CD4-positive, alpha-beta T cell treated with Interleukin-6 for 4 hours (primary cell): ENCODE data around the gene ARRB2.

ENCODE experiments used
- DNase-seq: peaks from one replicate; pipeline ENCODE4 v3.0.0-alpha.2; 2020; ENCODE audit warnings: mixed read lengths

The ARRB2 gene

DNA sequence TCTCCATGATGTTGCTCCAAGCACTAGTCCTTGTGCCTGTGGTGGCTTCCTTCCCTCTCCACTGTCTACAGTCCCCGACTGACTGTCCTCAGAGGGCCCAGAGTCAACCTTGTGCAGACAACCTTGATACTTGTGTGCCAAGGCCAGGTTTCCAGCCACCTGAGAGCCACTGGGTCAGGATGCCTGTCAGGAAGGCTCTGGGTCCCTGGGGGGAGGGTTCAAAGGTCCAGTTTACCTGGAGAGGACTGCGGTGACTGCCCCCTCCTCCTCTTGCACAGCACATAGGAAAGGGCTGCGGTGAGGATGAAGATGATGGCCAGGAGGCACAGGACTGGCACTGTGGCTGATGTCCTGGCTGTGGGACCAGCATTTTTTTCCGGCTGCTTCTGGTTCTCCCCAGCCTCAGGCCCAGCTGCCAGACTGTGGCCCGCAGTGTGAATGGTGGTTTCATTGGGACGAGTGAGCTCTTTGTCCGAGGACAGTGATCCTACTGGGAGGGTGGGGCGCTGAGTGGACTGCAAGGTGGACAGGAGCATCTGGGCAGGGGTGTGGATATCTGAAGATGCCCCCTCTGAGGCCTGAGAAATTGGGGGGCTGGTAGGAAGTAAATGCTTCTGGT is 24.5 kb downstream of the ARRB2 start:
- no peak for DNase-seq

DNA sequence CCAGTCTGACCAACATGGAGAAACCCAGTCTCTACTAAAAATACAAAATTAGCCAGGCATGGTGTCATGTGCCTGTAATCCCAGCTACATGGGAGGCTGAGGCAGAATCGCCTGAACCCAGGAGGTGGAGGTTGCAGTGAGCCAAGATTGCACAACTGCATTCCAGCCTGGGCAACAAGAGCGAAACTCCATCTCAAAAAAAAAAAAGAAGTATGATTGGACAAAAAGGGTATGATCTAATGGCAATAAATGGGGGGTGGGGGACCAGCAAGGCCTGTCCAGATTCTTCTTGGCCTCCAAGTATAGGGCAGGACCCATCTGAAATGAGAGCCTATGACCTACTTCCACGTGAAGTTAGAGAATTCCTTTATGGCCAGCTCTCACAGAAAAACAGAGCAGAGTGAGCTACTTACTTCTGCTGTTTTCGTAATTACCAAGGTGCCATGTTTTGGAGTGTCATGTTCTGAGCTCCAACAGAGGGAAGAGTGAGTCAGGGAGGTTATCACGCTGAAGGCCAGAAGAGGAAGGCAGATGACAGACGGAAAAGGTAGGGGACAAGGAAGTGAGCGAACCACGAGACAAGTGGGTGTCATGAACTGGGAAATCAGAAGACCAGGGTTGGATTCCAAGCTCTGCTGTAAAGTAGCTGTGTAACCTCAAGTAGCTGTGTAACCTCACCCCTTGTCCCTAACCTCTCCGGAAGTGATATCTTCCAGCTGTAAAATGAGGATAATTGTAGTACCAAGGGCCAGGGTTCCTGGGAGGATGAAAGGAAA is 25.6 kb downstream of the ARRB2 start:
- no peak for DNase-seq

DNA sequence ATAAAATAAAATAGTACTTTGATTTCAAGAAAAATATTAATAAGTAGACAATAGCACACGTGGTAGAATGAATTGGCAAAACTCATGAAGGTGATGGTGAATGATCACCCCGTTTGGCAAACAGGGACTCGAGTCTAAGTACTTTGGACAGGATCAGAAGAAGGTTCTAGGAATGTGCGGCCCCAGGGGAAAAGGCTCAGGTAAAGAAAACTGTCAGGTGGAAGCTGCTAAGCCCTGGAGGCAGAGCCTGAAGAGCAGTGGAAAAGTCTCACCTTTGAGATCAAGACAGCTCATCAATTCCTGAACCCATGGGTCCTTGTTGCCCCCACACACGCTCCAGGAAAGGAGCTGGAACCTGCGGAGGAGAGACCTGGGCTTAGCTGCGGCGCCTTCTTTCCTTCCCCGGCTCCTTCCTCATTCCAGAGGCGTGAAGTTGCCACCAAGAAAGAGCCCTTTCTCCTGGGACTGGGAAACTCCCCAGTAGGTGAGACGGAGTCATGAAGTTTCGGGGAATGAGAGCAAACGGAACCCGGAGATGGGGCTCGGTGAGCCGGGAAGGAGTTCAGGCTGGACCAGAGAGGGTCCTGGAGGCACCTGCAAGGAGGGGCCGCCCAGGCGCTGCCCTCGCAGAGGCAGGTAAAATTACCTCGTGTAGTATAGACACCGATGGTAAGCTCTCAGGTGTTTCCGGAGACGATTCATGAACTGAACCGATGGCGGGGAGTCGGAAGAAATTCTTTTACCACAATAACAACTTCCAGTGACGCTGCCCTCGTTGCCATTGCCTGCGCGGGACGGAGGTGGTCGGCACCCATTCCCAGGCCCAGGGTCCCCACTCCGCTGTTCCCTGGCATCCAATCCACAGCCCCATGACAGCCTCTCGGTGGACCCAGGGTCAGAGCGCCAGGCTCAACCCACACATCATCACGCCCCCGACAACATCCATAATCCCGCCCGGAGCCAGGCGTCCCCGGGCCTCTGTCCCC is 28.0 kb downstream of the ARRB2 start:
- DNase-seq = peak; percentile 52

DNA sequence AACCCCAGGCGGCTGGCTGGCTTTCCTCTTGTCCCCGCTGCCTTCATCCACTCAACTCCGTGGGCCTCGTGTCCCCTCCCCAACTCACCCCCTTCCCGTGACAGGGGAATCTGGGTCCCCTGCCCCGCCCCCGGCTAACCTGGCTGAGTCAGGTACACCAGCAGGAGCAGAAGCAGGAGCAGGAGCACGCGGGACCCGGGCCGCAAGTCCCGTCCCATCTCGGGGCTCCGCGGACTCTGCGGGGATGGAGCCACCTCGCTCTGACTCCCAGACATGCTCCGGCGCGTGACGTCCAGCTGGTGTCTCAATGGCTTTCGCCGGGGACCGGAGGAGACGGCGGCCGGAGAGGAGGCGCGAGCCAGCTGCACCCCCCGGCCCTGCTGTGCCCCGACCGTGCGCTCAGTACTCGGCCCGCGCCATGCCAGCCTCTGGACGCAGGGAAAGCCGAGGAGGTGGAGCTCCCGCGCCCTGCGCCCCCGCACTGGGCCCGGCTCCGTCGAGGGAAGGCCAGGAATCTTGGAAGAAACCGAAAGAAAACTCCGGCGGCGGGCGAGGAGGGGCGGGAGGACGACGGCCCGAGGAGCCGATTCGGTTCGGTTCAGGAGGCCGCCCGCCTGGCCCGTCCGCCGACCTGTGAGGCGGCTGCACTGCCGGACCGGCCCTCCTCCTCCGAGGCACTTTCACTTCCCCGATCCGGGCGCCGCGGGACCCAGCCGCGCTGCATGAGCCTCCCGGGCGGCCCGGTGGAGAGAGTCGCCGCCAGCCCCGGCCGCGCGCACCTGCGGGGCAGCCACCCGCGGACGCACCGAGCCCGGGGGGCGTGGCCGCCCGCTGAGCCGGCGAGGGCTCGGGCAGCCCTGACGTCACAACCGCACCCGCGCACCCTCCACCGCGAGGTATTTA is 28.9 kb downstream of the ARRB2 start, which contains the start of the genes CXCL16 and ZMYND15:
Gene CXCL16 (minus strand): TSS at position 807 of the 903 bp plus-strand sequence. CDS start 589 bp downstream, at position 218.
Gene ZMYND15 (plus strand): TSS at position 712 of the 903 bp plus-strand sequence. CDS start 716 bp downstream, outside the sequence.
- DNase-seq = peak; percentile 74

DNA sequence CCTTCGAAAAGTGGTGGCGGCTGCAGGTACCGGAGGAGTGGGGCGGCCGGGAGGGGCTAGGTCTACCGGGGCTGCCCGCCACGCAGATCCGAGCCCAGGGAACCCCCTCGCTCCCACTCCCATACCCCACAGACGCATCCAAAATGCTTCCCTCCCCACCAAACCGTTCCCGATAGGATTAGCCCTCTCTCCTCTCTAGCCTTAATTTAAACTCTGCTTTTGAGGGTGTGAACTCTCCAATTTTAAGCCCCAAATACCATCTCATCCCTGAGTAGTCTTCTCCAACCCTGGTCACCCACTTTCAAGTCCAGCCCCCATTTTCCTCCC is 29.6 kb downstream of the ARRB2 start:
- DNase-seq = no peak

DNA sequence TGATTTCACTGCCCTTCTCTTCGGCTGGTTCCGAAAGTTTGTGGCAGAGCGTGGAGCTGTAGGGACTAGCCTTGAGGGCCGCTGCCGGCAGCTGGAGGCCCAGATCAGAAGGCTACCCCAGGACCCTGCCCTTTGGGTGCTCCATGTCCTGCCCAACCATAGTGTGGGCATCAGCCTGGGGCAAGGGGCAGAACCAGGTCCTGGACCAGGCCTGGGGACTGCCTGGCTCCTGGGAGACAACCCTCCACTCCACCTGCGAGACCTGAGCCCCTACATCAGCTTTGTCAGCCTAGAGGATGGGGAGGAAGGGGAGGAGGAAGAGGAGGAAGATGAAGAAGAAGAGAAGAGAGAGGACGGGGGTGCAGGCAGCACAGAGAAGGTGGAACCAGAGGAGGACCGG is 30.2 kb downstream of the ARRB2 start:
- no peak for DNase-seq

DNA sequence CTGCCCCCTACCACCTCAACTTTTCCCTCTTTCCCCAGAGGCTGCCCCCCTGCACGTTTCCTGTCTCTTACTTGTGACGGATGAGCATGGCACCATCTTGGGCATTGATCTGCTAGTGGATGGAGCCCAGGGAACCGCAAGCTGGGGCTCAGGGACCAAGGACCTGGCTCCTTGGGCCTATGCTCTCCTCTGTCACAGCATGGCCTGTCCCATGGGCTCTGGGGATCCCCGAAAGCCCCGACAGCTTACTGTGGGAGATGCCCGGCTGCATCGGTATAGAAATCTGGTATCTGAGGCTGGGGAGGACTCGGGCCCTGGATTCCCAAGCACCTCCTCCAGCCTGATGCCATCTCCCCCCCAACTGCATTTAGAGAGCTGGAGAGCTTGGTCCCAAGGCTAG is 31.1 kb downstream of the ARRB2 start:
- no peak for DNase-seq

DNA sequence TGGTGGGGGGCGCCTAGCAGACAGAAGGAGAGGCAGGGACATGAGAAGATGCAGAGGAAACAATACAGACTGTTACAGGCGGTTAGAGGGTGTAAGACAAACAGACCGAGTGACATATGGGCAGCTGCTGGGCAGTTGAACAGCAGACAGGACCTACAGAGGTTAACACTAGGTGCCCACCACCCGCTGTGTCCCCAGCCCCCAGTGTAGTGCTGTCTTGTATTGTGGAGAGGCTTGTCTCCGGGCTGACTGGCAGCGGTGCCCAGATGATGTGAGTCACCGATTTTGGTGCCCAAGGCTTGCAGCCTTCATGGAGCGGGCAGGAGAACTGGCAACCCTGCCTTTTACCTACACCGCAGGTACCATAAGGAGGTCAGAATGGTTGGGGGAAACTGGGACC is 31.7 kb downstream of the ARRB2 start:
- no peak for DNase-seq

DNA sequence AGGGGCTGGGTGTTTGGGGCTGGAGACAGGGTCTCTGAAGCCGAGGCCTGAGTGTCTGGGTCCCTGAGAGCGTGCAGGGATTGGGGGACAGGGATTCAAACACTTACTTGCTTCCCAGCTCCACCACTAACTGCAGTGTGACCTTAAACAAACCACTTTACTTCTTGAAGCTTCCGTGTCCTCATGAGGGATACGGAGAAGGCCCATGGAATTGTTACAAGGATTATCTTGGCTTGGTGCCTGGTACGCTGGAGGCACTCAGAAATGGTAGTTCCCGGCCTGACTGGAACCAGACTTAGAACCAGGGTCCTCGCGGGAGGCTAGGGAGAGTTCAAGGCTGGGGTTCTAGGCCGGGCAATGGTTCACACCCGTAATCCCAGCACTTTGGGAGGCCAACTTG is 32.2 kb downstream of the ARRB2 start:
- no peak for DNase-seq

DNA sequence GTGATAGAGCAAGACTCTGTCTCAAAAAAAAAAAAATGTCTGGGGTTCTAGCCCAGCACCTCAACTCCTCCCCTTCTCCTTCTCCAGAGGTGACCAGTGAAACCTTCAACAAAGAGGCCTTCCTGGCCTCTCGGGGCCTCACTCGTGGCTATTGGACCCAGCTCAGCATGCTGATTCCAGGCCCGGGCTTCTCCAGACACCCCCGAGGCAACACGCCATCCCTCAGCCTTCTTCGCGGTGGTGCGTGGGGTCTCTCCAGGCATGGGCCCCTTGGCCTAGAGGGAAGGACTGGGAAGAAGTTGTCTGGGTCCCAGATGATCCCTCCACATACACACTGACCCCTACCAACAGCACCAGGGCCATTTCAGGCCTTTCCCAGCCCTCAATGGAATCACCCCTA is 32.8 kb downstream of the ARRB2 start:
- DNase-seq = no peak

DNA sequence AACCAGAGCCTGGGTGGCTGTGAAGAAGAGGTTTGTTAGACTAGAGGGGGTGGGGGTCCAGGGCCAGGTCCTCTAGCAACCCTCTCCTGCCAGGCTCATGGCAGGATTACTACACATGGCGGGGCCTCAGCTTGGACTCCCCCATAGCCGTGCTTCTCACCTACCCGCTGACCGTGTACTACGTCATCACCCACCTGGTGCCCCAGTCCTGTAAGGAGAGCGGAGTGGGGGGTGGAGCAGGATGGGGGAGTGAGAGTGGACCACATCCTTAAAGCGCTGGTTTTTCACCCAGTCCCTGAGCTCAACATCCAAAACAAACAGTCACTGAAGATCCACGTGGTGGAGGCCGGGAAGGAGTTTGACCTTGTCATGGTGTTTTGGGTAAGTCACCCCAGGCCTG is 33.5 kb downstream of the ARRB2 start:
- no peak for DNase-seq

DNA sequence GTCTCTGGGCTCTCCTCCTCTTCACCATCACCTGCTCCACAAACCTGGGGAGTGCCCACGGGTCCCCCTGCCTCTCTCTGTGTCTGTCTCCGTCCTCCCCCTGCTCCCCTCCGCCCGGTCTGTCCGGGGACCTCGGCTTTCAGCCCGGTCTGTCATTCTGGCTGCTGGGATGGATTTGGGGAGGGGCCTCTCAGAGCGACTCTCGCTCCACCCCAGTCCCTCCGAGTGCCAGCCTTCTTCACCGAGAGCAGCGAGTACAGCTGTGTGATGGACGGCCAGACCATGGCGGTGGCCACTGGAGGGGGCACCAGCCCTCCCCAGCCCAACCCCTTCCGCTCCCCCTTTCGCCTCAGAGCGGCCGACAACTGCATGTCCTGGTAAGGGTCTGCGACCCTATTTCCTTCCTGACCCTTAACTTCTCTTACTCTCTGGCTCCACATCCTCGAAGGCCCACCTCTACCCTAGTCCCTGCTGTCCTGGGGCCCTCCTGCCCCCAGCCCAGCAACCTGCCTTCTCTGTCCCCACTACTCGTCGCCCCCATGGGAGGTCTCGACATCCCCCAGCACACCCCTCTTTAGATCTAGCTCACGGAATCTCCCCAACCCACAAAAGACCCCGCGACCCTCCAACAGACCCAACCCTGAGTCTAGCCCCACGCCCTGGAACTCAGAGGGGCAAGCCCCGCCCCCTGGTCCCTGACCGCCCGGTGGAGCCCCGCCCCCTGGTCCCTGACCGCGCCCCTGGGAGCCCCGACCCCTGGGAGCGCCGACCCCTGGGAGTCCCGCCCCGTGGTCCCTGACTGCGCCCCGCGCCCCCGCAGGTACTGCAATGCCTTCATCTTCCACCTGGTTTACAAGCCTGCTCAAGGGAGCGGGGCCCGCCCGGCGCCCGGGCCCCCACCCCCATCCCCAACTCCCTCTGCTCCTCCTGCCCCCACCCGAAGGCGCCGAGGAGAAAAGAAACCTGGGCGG is 34.9 kb downstream of the ARRB2 start:
- DNase-seq = no peak

DNA sequence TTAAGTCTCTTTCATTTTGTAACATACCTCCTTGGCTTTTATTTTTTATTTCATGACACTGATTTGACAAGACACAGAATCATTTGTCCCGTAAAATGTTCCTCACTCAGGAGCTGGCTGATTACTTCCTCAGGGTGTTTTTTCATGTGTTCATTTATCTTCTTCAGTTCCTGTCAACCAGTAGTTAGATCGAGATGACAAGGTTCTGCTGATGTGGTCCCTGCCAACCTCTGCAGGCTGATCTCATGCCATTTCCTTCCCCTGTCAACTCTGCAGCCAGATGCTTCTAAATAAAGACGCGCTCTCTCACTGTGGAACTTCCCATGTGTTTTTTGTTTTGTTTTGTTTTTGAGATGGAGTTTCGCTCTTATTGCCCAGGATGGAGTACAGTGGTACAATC is 37.4 kb downstream of the ARRB2 start:
- peak; percentile 61 for DNase-seq

DNA sequence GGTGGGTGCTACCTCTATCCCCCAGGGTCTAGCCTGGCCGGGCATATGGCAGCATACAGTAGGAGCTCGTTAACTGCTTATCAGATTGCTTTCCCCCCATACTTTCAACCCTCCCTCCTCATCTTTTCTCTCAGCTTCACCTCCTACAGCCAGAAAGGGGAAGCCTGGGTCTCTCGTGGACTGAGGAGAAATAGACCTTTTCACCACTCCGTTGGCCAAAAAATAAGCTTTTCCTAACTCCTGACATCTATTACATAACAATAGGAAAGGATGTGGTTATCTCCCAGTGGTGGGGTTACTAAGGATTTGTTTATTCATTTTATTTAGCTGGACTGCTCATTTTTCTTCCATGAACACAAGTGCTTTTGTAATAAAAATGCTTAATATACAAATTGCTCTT is 38.3 kb downstream of the ARRB2 start:
- DNase-seq = no peak

DNA sequence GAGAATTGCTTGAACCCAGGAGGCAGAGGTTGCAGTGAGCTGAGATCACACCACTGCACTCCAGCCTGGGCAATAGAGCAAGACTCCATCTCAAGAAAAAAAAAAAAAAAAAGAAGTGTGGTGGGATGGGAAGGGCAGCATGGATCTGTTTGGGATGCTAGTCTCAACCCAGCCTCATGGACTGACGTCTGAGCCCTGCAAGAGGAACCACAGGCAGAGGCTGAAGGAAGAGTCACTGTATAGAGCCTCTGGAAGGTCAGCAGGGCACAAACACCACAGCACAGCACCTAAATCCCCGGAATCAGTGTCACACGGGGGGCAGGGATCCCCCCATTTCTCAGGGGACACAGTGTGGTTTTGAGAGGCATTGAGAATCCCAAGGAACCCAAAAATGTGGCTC is 40.2 kb downstream of the ARRB2 start:
- DNase-seq = no peak

DNA sequence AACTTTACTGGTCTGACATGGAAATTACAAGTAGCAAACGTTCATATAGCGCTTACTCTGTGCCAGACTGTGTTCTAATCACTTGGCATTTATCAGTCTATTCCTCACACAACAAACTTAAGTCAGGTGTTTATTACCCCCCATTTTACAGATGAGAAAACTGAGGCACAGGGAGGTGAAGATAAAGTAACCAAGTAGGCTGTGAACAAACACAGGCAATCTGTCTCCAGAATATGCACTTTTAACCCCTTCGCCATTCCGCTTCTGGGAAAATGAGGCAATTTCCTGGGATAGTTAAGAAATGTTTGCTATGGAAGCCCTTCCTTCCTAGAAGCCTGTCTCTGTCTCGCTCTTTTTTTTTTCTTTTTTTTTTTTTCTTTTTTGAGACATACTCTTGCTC is 41.5 kb downstream of the ARRB2 start:
- DNase-seq = no peak

DNA sequence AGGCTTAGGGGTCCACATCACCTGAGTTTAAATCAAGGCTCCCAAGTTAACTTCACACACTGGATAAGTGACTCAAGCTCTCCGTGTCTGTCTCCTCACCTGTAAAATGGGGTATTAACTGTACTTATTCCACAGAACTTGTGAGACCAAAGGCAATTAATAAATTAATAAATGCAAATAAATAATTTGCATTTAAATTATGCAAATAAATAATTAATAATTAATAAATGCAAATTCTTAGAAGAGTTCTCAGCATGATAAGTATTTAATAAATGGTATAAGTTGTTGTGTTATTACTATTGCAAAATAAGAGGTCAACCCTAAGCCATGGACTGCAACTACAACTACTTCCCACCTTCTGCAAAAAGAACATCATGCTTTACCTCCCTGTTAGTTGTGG is 43.0 kb downstream of the ARRB2 start:
- DNase-seq = no peak

DNA sequence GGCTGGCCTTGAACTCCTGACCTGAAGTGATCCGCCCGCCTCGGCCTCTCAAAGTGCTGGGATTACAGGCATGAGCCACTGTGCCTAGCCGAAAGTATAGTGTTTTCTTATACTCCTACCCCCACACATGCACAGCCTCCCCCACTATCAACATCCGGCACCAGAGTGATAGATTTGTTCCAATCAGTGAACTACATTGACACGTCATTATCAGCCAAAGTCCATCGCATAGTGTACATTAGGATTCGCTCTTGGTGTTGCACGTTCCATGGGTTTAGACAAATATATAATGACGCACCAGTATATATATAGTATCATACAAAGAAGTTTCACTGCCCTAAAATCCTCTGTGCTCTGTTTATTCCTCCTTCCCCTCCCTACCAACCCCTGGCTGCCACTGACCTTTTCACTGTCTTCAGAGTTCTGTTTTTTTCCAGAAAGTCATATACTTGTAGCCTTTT is 49.4 kb downstream of the ARRB2 start:
- DNase-seq = no peak

DNA sequence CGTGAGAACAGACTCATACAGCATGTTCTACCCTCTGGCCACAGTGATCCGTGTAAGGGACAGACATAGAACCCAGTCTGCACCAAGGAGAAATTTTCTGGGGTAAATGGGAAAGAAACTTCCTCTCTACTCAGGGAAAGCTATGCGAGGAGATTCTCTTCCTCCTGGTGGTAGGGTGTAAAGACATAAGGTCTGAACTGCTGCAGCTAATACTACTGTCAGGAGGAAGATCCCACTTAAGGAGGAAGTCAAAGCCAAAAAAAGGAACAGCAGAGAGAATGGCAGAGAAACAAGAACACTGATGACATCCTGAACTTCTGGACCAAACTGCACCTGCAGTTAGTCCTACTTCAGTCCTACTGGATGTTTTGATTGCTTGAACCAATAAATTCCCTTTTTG is 54.2 kb downstream of the ARRB2 start:
- DNase-seq = no peak

DNA sequence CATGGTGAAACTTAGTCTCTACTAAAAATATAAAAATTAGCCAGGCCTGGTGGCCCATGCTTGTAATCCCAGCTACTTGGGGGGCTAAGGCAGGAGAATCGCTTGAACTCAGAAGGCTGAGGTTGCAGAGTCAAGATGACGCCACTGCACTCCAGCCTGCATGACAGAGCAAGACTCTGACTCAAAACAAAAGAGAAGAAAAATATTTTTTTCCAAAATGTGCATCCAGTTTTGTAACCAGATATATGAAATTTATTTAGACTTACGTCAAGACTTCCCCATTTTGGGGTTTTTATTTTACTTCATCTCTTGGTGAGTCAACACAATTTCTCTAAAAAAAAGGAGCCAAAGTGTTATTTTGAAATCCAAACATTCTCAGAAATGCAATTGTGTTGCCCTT is 55.8 kb downstream of the ARRB2 start:
- no peak for DNase-seq

DNA sequence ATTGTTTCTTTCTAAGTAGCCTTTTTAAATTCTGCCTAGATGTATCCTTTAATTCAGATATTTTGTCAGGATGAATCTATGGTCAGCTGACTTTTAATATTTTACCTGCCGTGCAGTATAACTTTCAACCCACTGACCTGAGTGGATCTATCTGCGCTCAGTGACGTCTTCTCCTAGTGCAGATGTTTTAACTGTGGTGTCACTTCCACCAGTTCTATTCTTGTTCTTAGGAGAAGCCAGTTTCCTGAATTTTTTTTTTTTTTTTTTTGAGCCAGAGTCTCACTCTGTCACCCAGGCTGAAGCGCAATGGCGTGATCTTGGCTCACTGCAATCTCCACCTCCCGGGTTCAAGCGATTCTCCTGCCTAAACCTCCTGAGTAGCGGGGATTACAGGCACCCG is 56.3 kb downstream of the ARRB2 start:
- no peak for DNase-seq
